Gastrocnemius medialis (tissue), 4 donors: ENCODE measurements around the gene UCN3. TPM values are rescaled to one million over a fixed set of nuclear protein-coding genes. Genes with fewer than 3 reads are reported as not detected.

ENCODE experiments used
- ATAC-seq, 2 donors: fragments of 150-250 bp; one replicate each; pipeline ENCODE4 v1.9.1; 2016
- DNase-seq, 2 donors: peaks; one replicate each; pipeline ENCODE4 v3.0.0-alpha.2; 2019
- H3K27ac ChIP-seq, 4 donors: fragments of 200-600 bp; sonication (generic); 1 replicate in 1 of 4; 2 replicates in 3 of 4; pipeline ENCODE4 v1.5.1; 2016 to 2018; ENCODE audit warnings: mild to moderate bottlenecking in 2 of 4, moderate library complexity in 1 of 4
- H3K27me3 ChIP-seq, 3 donors: fragments of 200-600 bp; sonication (generic) in 2 of 3; 1 replicate in 1 of 3; 2 replicates in 2 of 3; pipeline versions ENCODE4 v1.5.1 to v1.6.0; 2016 to 2019; ENCODE audit warnings: mild to moderate bottlenecking in 1 of 3, moderate library complexity in 1 of 3
- H3K36me3 ChIP-seq, 2 donors: fragments of 200-600 bp; sonication (generic) in 1 of 2; one replicate each; pipeline ENCODE4 v1.5.1; 2017 to 2018
- H3K4me1 ChIP-seq, 2 donors: fragments of 200-600 bp; sonication (generic) in 1 of 2; one replicate each; pipeline ENCODE4 v1.5.1; 2016 to 2017; ENCODE audit warnings: mild to moderate bottlenecking in 2 of 2
- H3K4me3 ChIP-seq, 4 donors: fragments of 200-600 bp; sonication (generic) in 3 of 4; 1 replicate in 1 of 4; 2 replicates in 3 of 4; pipeline ENCODE4 v1.5.1; 2016 to 2019; ENCODE audit warnings: mild to moderate bottlenecking in 2 of 4
- H3K9me3 ChIP-seq, 3 donors: fragments of 200-600 bp; sonication (generic) in 2 of 3; 1 replicate in 1 of 3; 2 replicates in 2 of 3; pipeline ENCODE4 v1.5.1; 2016 to 2019
- POLR2A ChIP-seq, 2 donors: fragments of 450-650 bp; IDR thresholded peaks; one replicate each; pipeline ENCODE4 v1.6.1; 2017; ENCODE audit warnings: antibody characterized with exemption in 2 of 2, mild to moderate bottlenecking in 2 of 2, moderate library complexity in 2 of 2
- in situ Hi-C, 4 donors: fragments of 200-750 bp; cut with MboI; loops; one replicate each; pipeline versions ENCODE4 v1.15.0 to v1.8.0; 2017; ENCODE audit warnings: low sequenced_read_pairs in 4 of 4
- intact Hi-C: fragments of 100-400 bp; cut with DNase I; formaldehyde crosslinking; loops from one replicate; pipeline ENCODE4 v1.15.1; 2023; ENCODE audit warnings: low total_unique reads
- total RNA-seq, 4 donors: library from RNA; depleted of rRNA; stranded (reverse); fragments of >200 nt; gene quantifications; one replicate each; pipeline versions ENCODE4 v1.1.0 to v1.2.3, GENCODE V29; 2016
- TF ChIP-seq, protein P1 (sequence below), 5 experiments: fragments of 450-650 bp in 3 of 5; fragments of 200-600 bp in 2 of 5; sonication (generic) in 2 of 5; IDR thresholded peaks in 4 of 5; conservative IDR thresholded peaks in 1 of 5; 1 replicate in 4 of 5; 2 replicates in 1 of 5; pipeline ENCODE4 v1.5.1; 2016 to 2019; ENCODE audit warnings: antibody characterized with exemption in 5 of 5, mild to moderate bottlenecking in 3 of 5, moderate library complexity in 3 of 5

UCN3 gene
- total RNA-seq, 4 donors from 2014 or later, result not detected

DNA sequence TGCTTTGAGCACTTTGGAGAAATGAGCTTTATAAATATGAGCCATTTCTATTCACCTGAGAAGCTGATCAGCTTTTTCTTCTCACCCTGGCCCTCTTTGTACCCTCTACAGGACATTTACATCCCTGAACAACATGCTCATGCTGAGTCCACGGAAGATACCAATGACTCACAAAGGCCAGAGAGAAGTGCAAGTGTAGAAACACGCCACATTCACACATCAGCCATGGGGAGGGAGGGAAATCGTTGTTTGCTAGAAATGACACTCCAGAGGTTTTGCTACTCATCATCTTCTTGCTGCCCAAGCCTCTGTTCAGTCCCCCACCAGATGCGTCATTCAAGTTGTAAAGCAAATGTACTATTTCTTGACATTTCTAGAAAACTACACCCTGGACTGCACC is 2.8 kb upstream of the UCN3 start:
- Histone ChIP-seq H3K4me1 (no peaks in the 10 kb centered on the region), H3K4me3 (no peak overlapping the region), H3K27ac (no peak overlapping the region), H3K36me3 (no peaks in the 10 kb centered on the region), H3K9me3 (no peaks in the 10 kb centered on the region), H3K27me3 (peaks cover 26 to 49% (median 30%) of the 10 kb centered on the region in 3 donors)
- DNase-seq, result no peak
- intact Hi-C loops, result no loop called here
- in situ Hi-C loops, result no loop called here
- ATAC-seq, result no peak
- TF ChIP-seq, protein P1, sequence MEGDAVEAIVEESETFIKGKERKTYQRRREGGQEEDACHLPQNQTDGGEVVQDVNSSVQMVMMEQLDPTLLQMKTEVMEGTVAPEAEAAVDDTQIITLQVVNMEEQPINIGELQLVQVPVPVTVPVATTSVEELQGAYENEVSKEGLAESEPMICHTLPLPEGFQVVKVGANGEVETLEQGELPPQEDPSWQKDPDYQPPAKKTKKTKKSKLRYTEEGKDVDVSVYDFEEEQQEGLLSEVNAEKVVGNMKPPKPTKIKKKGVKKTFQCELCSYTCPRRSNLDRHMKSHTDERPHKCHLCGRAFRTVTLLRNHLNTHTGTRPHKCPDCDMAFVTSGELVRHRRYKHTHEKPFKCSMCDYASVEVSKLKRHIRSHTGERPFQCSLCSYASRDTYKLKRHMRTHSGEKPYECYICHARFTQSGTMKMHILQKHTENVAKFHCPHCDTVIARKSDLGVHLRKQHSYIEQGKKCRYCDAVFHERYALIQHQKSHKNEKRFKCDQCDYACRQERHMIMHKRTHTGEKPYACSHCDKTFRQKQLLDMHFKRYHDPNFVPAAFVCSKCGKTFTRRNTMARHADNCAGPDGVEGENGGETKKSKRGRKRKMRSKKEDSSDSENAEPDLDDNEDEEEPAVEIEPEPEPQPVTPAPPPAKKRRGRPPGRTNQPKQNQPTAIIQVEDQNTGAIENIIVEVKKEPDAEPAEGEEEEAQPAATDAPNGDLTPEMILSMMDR (IDR thresholded peaks at IDR 0.05 in 4 of 5, conservative IDR thresholded peaks at IDR 0.05 in 1 of 5), result no peak
- TF ChIP-seq POLR2A (IDR thresholded peaks at IDR 0.05), result no peak

- ATAC-seq (no peak), DNase-seq (no peak)
- no peaks in the 10 kb centered on the region for H3K9me3 ChIP-seq
- intact Hi-C loops (no loop called here), in situ Hi-C loops (no loop called here)
- no peak for TF ChIP-seq POLR2A (IDR thresholded peaks at IDR 0.05)
- TF ChIP-seq, protein P1 (IDR thresholded peaks at IDR 0.05 in 4 of 5, conservative IDR thresholded peaks at IDR 0.05 in 1 of 5), result no peak
- H3K36me3 ChIP-seq, result no peaks in the 10 kb centered on the region
- H3K27me3 ChIP-seq, result peaks cover 24 to 49% (median 30%) of the 10 kb centered on the region in 3 donors
- no peaks in the 10 kb centered on the region for H3K4me1 ChIP-seq
- no peak overlapping the region for H3K27ac ChIP-seq
- no peak overlapping the region for H3K4me3 ChIP-seq
Observed at GRCh38 chr10:5362873-5363272, 1.9 kb upstream of the UCN3 start.

GRCh38 chr10:5364374-5364773 is 392 bp upstream of the UCN3 start:
- Histone ChIP-seq H3K4me3 (no peak overlapping the region), H3K36me3 (no peaks in the 10 kb centered on the region), H3K4me1 (no peaks in the 10 kb centered on the region), H3K27ac (no peak overlapping the region), H3K9me3 (no peaks in the 10 kb centered on the region), H3K27me3 (peaks cover 24 to 43% (median 30%) of the 10 kb centered on the region in 3 donors)
- TF ChIP-seq, protein P1 (IDR thresholded peaks at IDR 0.05 in 4 of 5, conservative IDR thresholded peaks at IDR 0.05 in 1 of 5), result no peak
- TF ChIP-seq POLR2A (IDR thresholded peaks at IDR 0.05), result no peak
- in situ Hi-C loops, result no loop called here
- intact Hi-C loops, result no loop called here
- no peak for DNase-seq
- no peak for ATAC-seq

DNA sequence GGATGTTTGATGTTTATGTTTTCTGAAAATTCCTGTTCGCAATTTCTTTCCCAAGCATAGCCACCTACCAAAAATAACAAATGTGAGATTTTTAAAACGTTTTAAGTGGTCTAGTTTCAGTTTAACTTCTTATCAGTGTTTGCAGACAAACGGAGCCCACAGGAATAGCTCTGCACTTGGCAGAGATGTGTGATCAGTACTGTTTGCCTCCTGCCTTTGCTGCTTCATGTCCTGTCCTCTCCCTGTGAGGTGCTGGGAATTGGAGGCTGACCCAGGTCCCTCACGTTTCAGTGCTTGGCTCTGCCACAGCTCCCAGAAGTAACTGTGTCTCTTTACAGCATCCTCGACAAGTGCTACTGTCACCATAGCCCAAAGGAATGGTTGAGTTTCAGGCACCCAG is 1.2 kb downstream of the UCN3 start:
- Histone ChIP-seq H3K27ac (no peak overlapping the region), H3K4me1 (no peaks in the 10 kb centered on the region), H3K4me3 (no peak overlapping the region), H3K27me3 (peaks cover 22 to 38% (median 30%) of the 10 kb centered on the region in 3 donors), H3K36me3 (no peaks in the 10 kb centered on the region), H3K9me3 (no peaks in the 10 kb centered on the region)
- ATAC-seq, result no peak
- intact Hi-C loops, result no loop called here
- TF ChIP-seq, protein P1 (IDR thresholded peaks at IDR 0.05 in 4 of 5, conservative IDR thresholded peaks at IDR 0.05 in 1 of 5), result no peak
- no peak for TF ChIP-seq POLR2A (IDR thresholded peaks at IDR 0.05)
- in situ Hi-C loops, result no loop called here
- DNase-seq, result no peak
